ENCODE data around the gene SCAMP4. TPM values are rescaled to one million over a fixed set of nuclear protein-coding genes. Genes with fewer than 3 reads are reported as not detected.
"Not testable (repeated sequence)": the region's sequence is repeated elsewhere in the genome, so short reads cannot be mapped to it uniquely, and the experiment has no call there.

The SCAMP4 gene
- total RNA-seq, 1 donor from 2014 or later = 23.9 TPM

DNA sequence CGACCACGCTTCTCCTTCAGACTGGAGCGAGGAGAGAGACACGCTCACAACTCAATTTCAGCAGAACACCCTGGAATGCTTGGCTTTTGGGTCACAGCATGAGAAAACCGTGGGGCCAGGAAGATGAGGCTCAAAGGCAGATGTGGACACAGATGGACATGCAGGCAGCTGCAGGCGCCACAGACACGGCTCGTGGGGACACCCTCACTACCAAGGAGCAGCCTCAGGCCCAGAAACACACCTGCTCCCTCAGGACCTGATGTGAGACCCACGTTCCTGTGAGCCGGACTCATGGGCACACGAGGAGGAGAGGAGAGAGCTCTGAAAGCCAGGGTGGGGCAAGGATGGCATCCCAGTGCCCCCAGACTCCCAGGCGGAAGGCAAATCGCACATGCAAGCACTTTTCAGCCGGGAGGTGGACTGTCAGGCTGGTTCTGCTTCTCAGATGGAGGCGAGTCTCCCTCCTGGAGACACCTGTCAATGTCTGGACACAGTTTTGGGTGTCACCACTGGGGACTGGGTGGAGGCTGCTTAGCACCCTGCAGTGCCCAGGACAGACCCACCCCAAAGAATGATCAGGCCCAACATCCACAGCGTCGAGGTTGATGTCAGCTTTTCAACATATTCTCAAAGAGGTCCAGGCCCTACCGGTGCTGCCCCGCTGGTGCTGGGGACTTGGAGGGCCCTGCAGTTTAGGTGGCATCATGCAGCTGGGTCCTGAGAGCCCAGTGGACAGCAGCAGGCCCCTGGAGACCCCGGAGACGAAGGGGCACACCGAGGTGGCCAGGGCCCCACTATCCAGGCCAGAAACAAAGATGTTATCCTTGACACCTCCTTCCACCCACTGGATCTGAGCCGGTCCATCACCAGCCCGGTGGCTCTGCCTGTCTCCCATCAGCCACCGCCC, 22.2 kb upstream of the SCAMP4 start:
- no peak for DNase-seq (ENCODE audit: low spot score)

DNA sequence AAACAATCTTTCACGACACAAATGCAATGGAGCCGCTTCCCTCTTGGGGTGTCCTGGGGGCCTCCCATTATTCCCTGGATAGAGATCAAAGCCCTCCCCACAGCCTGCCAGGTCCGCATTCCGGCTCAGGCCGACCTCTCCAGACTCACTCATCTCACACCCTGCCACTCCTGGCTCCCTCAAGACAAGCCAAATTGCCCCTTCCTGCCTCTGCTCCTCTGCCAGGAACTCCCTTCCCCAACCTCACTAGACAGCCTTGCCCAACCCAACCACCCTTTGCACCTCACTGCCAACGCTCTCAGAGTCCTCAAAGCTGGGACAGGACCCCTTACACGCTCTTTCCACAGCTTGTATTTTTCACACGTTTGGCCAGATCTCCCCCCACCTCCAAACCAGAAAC, 21.4 kb upstream of the SCAMP4 start:
- no peak for DNase-seq (ENCODE audit: low spot score)
- ATAC-seq = no peak

More for the DNA sequence above, 22.2 kb upstream of the SCAMP4 start:
- ATAC-seq = no peak

DNA sequence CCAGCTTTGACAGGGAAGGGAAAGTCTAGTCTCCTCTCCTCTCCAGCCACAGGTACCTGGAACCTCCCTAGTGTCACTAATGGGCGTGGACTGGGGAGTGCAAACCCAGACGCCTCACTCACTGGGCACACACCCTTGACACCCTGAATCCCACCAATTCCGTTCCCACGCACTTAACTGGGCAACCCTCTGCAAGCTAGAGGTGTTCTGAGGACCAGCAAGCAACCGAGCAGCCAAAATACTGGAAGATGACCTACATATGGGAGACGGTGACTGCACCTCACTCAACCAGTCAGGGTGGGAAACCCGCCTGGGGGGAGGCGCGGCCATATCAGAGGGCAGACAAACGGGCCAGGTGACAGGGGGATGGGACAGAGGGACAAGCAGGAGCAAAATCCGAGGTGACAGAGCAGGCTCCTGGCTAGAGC, 20.9 kb upstream of the SCAMP4 start:
- peak; percentile 15 for ATAC-seq
- no peak for DNase-seq (ENCODE audit: low spot score)

DNA sequence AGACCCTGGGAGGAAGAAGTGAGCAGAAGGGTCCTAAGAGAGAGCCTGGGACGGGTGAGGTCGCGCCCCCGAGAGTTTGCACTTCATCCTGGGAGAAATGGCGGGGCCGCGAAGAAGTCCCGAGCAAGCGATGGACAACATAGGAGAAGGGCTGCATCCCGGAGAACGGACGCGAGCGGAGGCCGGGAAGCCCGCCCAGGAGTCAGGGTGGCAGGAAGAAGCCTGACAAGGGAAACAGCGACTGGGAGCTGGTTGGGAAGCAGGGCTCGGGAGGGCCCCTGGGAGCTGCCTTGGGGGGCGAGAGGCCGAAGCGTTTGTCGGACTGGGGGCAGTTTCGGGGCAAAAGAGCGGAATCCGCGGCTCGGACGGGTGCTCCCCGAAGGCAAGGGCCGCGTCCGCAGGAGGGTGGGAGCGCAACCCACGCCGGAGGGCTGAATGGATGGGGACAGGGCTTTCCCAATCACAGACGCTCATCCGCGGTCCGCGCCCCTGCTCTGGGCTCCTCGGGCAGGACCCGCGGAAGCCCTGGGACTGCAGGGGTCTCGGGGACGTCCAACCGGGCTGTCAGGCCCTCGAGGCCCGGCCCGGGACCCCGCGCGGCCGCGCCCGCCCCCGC, 20.4 kb upstream of the SCAMP4 start:
- DNase-seq (ENCODE audit: low spot score) = no peak
- peak; percentile 2 for ATAC-seq

DNA sequence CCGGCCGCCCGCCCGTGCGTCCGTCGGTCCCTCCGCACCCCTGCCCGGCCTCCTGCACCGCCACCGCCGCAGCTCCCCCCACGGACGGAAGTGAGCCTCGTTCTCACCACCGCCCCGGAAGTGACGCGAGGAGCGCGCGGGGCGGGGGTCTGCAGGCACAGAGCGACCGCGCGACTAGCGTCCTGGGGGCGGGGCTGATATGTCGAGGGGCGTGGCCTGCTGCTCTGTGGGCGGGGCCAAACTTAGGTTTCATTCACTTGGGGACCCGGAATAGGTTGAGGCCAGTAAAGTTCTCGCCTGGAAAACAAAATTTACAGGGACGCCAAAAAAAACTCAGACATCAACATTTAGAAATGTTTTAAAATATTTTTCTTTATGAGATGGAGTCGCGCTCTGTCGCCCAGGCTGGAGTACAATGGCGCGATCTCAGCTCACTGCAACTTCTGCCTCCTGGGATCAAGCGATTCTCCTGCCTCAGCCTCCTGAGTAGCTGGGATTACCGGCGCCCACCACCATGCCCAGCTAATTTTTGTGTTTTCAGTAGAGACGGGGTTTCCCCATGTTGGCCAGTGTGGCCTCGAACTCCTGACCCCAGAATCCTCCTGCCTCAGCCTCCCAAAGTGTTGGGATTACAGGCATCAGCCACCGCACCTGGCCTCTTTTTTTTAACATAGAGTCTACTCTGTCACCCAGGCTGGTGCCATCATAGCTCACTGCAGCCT, 19.6 kb upstream of the SCAMP4 start, which contains the start of gene ABHD17A:
Gene ABHD17A, minus strand, starts transcription at position 99 of the 722 bp plus-strand sequence. CDS start 3,930 bp downstream, outside the sequence.
- ATAC-seq = peak; percentile 97

DNA sequence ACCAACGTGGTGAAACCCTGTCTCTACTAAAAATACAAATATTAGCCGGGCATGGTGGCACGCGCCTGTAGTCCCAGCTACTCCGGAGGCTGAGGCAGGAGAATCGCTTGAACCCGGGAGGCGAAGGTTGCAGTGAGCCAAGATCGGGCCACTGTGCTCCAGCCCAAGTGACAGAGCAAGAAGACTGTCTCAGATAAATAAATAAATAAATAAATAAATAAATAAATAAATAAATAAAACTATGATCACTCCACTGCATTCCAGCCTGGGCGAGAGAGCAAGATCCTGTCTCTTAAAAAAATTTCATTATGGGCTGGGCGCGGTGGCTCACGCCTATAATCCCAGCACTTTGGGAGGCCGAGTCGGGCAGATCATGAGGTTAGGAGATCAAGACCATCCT, 18.8 kb upstream of the SCAMP4 start:
- not testable (repeated sequence) for DNase-seq (ENCODE audit: low spot score); ATAC-seq

More for the DNA sequence above, 19.6 kb upstream of the SCAMP4 start, which contains the start of gene ABHD17A:
- peak; percentile 94 for DNase-seq (ENCODE audit: low spot score)

DNA sequence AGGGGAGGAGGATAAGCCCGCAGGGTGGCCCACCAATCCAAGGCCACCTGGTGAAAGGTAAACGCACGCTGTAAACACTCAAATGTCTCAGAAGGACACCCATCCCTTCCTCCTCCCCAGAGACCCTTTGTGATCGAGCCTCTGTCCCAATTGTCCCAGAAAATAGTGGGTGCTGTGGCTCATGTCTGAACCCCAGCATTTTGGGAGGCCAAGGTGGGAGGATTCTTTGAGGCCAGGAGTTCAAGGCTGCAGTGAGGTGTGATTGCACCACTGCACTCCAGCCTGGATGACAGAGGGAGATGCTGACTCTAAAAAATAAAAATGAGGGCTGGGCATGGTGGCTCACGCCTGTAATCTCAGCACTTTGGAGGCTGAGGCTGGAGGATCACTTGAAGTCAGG, 16.8 kb upstream of the SCAMP4 start:
- ATAC-seq (no peak), DNase-seq (ENCODE audit: low spot score) (no peak)

DNA sequence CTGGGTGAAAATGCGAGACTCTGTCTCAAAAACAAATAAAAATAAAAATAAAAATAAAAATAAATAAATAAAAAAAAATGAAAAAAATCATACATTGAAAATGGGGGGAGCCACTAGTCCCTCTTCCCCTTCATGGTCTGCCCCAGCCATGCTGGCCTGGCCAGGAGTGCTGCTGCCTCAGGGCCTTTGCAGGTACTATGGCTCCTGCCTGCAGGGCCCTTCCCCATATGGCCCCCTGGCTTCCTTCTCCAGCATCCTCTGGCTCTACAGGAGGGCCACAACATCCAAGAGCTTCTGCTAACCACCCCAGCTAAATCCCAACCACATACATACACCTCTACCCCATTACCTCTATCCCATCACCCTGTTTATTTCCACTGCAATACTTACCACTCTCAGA, 15.3 kb upstream of the SCAMP4 start:
- ATAC-seq = no peak
- DNase-seq (ENCODE audit: low spot score) = no peak

DNA sequence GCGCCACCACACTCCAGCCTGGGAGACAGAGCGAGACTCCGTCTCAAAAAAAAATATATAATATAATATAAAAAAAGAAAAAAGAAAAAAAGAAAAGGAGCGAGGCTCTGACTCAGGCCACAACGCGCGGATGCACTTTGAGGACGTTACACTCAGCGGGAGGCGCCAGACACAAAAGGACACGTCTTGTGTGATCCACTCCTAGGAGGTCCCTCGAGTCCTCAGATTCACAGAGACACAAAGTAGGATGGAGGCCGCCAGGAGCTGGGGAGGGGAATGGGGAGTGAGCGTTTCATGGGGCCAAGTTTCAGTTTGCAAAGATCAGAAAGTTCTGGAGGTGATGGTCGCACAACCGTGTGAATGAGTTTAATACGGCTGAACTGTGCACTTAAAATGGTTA, 11.4 kb upstream of the SCAMP4 start:
- DNase-seq (ENCODE audit: low spot score) (no peak), ATAC-seq (no peak)

DNA sequence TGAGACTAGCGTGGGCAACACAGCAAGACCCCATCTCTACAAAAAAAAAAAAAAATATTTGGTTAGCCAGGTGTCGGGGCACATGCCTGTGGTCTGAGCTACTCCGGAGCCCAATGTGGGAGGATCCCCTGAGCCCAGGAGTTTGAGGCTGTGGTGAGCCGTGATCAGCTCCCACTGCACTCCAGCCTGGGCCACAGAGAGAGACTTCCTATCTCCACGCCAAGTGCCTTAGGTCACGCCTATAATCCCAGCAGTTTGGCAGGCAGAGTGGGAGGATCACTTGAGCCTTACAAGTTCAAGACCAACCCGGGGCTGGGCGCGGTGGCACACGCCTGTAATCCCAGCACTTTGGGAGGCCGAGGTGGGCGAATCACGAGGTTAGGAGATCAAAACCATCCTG, 8.7 kb upstream of the SCAMP4 start:
- ATAC-seq (no peak), DNase-seq (ENCODE audit: low spot score) (no peak)

DNA sequence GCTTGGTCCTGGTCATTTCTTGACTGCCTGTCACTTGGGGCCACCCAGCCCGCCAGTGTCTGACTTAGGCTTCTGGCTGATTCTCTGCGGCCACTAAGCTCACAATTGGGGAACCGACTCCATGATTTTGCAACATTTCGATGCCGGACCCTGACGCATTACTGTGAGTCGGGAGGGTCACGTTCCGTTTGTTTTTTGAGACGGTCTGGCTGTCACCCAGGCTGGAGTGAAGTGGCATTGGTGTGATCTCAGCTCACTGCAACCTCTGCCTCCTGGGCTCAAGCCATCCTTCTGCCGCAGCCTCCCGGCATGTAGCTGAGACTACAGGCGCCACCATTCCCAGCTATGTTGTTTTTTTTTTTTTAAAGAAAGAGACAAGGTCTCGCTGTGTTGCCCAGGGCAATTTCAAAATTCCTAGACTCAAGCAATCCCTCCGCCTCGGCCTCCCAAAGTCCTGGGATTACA, 3.2 kb upstream of the SCAMP4 start:
- DNase-seq (ENCODE audit: low spot score) (peak; percentile 84), ATAC-seq (peak; percentile 42)

DNA sequence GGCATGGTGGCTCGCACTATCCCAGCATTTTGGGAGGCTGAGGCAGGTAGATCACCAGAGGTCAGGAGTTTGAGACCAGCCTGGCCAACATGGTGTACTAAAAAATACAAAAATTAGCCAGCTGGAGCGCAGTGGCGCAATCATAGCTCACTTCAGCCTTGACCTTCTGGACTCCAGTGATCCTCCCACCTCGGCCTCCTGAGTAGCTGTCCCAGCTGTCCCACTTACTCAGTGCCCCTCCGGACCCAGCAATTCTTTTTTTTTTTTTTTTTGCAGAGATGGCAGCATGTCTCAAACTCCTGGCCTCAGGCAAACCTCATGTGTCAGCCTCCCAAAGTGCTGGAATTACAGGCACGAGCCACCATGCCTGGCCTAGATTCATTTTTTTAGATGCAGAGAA, 2.3 kb upstream of the SCAMP4 start:
- ATAC-seq (no peak), DNase-seq (ENCODE audit: low spot score) (no peak)

DNA sequence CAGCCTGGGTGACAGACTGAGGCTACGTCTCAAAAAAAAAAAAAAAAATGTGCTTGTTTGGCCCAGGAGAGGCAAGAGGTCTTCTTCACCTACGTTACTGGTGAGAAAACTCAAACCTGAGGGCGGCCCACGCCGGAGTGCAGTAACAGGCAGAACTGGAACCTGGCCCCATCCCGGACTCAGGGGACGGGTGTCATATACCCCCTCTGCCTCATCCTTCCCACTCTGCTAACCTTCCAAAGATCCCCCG, 414 bp upstream of the SCAMP4 start:
- ATAC-seq = no peak
- no peak for DNase-seq (ENCODE audit: low spot score)

DNA sequence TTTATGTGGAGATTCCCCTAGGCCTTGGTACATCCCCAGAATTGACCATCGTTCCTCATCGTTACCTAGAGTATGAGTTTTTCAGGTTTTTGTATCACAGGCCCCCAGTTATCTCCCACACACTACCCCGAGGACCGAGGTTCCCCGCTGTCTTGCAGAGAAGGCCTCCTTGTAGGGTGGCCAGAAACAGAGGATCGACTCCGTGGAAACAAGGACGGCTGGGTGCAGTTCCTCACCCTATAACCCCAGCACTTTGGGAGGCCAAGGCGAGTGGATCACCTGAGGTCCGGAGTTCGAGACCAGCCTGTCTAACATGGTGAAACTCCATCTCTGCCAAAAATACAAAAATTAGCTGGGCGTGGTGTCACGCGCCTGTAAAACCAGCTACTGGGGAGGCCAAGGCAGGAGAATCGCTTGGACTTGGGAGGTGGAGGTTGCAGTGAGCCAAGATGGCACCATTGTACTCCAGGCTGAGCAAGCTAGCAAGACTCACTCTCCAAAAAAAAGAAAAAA, 720 bp downstream of the SCAMP4 start:
- DNase-seq (ENCODE audit: low spot score) (no peak), ATAC-seq (no peak)

DNA sequence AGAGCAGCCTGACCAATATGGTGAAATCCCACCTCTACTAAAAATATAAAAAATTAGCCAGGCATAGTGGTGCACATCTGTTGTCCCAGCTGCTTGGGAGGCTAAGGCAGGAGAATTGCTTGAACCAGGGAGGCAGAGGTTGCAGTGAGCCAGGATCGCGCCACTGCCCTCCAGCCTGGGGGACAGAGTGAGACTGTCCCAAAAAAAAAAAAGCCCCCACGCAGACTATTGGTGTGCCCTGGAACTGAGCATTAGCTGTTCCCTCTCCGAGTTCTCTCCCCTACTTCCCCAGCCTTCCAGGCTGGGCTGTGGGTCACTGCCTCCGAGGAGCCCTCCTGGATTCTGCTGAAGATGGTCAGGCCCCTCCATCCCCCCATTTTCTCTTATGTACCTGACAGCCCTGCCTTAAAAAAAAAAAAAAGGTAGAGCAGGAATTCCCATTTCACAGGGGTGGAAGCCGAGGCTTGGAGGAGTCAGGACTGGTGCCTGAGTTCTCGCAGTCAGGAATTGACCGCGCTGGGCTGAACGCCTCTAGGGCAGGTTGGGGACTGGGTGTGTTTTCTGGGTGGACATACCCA, 1.9 kb downstream of the SCAMP4 start:
- ATAC-seq (no peak), DNase-seq (ENCODE audit: low spot score) (no peak)

DNA sequence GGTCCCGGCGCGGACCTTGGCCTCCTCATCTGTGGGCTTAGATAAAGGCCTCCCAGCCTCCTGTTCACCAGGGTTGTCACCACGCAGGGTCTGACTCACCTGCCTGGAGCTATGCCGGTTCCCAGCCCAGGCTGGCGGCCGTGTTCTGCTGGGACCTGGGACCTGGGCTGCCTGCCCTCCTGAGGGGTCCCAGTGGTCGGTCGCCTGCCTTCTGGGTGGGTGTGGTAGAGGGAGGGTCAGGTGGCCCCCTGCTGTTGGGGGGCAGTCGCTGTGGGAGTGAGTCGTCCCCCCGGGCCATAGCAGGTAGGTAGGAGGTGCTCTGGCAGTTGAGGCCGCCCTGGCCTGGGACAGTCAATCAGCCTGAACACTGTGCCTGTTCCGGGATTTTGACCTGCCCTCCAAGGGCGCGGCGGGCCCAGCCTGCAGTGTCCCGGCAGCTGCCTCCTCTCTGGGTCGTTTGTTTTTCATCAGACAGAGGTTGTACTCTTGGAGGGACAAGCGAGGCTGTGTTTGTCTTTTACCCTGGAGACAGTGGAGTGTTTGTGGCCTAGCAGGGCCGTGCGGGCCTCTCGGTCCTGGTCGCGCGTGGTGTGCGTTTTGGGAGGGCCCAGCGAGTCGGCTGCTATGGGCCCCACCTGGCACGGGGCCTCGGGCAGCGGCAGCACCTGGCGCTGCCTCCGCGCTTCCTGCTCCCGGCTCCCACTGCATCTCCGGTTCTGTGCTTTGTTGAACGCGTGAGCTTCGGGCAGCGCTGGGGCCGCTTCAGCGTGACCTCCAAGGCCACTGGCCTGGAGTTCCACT, 2.6 kb downstream of the SCAMP4 start:
- DNase-seq (ENCODE audit: low spot score) (peak; percentile 65), ATAC-seq (peak; percentile 55)

DNA sequence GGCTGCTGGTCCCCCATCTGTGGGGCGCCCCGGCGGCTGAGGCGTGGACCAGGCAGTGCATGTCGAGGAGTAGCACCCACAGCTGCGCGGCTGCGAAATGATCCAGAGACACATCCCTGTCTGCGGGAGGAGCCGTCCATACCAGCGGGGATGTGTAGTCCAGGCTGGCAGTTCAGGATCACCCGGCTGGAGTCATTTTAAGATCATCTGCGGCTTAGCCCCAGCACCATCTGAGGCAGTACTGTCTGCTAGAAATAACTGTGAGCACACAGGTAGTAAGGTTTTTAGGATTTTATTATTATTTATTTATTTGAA, 3.1 kb downstream of the SCAMP4 start:
- DNase-seq (ENCODE audit: low spot score) (no peak), ATAC-seq (no peak)

DNA sequence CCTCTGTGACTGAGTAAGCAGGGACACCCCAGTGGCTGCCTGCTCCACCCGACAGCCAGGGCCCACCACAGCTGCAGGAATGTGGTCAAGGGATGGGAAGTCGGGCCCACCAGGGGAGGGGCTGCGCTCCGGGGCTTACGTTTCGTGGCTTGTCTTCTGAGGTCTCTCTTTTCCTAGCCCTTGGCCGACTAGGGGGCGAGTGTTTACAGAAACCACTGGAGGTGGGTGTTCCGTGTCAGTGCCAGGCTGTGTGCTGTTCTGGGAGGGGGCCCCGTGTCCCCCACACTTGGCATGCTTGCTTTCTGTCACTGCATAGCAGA, 4.5 kb downstream of the SCAMP4 start:
- no peak for ATAC-seq

DNA sequence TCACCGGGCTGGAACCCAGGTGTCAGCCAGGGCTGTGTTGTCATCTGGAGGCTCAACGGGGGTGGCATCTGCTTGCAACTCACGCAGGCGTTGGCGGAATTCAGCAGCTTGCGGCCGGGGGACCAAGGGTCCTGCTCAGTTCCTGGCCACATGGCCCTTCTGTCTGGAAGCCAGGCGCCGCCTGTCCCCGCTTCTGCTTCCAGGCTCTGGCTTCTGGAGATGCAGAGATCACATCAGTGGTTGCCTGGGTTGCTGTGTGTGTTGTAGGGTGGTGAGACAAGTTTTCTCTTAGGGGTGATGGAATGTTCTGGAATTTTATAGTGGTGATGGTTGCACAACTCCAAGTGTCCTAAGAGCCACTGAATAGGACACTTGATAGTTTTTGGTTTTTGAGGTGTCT, 5.0 kb downstream of the SCAMP4 start:
- no peak for ATAC-seq
- no peak for DNase-seq (ENCODE audit: low spot score)

More for the DNA sequence above, 4.5 kb downstream of the SCAMP4 start:
- no peak for DNase-seq (ENCODE audit: low spot score)

DNA sequence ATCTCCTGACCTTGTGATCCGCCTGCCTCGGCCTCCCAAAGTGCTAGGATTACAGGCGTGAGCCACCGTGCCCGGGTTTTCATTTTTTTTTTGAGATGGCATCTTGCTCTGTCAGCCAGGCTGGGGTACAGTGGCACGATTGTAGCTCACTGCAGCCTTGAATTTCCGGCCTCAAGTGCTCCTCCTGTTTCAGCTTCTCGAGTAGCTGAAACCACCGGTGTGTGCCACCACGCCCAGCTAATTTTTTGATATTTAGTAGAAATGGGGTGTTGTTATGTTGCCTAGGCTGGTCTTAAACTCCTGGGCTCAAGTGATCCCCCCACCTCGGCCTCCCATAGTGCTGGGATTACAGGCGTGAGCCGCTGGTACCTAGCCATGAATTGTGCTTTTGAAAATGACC, 5.9 kb downstream of the SCAMP4 start:
- ATAC-seq = no peak
- no peak for DNase-seq (ENCODE audit: low spot score)

DNA sequence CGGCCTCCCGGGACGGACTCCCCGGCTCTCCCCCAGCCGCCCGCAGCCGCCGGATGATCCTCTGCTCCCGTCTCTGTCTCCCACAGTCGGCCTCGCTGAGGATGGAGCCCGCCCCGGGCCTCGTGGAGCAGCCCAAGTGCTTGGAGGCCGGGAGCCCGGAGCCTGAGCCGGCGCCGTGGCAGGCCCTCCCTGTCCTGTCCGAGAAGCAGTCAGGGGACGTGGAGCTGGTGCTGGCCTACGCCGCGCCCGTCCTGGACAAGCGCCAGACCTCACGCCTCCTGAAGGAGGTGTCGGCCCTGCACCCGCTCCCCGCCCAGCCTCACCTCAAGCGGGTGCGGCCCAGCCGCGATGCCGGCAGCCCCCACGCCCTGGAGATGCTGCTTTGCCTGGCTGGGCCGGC, 6.8 kb downstream of the SCAMP4 start:
- DNase-seq (ENCODE audit: low spot score) (no peak), ATAC-seq (no peak)

Measured in left lobe of liver (tissue), 2 donors.